Muscle layer of duodenum (tissue), 2 donors: ENCODE results near the gene ACSBG1.

ENCODE experiments used
- H3K27ac ChIP-seq: one replicate; pipeline ENCODE4 v1.7.0; 2013; ENCODE audit warnings: mild to moderate bottlenecking, low read length
- H3K27me3 ChIP-seq: one replicate; pipeline ENCODE4 v1.7.0; 2013; ENCODE audit warnings: low read depth, mild to moderate bottlenecking, control low read depth, low read length
- H3K36me3 ChIP-seq, 2 donors: one replicate each; pipeline ENCODE4 v1.7.0; 2013; ENCODE audit warnings: low read length in 2 of 2, control low read depth in 1 of 2, mild to moderate bottlenecking in 1 of 2; ENCODE audit not compliant: insufficient read depth in 2 of 2, control insufficient read depth in 1 of 2
- H3K4me1 ChIP-seq, 2 donors: one replicate each; pipeline ENCODE4 v1.7.0; 2013; ENCODE audit warnings: low read length in 2 of 2, mild to moderate bottlenecking in 2 of 2, control low read depth in 1 of 2, moderate library complexity in 1 of 2; ENCODE audit not compliant: insufficient read depth in 2 of 2, control insufficient read depth in 1 of 2
- H3K4me3 ChIP-seq, 2 donors: one replicate each; pipeline ENCODE4 v1.7.0; 2013; ENCODE audit warnings: low read length in 2 of 2, low read depth in 1 of 2, mild to moderate bottlenecking in 1 of 2
- H3K9me3 ChIP-seq, 2 donors: one replicate each; pipeline ENCODE4 v1.7.0; 2013; ENCODE audit warnings: low read length in 2 of 2, control low read depth in 1 of 2, mild to moderate bottlenecking in 1 of 2; ENCODE audit not compliant: control insufficient read depth in 1 of 2
- donor health status: healthy.

ACSBG1 gene

DNA sequence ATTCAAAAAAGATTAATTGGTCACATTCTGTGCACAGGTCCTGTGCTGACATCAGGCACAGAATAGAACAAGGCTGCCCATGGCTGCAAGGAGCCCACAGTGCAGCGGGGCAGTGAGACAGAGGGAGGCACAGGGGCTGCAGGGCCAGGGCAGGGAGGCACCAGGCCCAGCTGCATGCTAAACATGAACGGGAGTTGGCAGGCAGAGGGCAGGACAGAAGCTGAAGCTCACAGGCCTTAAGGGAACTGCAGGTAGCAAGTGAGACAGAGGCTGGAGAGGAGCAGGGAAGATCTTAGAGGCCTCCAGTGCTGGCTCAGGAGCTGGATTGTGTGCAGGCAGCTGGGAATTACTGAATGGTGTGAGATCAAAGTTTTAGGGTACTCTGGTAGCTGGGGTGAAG is 59.0 kb downstream of the ACSBG1 start:
- peaks cover 21 to 34% of the 10 kb centered on the region in 2 donors for H3K36me3 ChIP-seq
- no peaks in the 10 kb centered on the region for H3K9me3 ChIP-seq
- H3K27ac ChIP-seq = no peak overlapping the region
- H3K27me3 ChIP-seq = no peaks in the 10 kb centered on the region
- H3K4me1 ChIP-seq = no peaks in the 10 kb centered on the region
- no peak overlapping the region for H3K4me3 ChIP-seq

DNA sequence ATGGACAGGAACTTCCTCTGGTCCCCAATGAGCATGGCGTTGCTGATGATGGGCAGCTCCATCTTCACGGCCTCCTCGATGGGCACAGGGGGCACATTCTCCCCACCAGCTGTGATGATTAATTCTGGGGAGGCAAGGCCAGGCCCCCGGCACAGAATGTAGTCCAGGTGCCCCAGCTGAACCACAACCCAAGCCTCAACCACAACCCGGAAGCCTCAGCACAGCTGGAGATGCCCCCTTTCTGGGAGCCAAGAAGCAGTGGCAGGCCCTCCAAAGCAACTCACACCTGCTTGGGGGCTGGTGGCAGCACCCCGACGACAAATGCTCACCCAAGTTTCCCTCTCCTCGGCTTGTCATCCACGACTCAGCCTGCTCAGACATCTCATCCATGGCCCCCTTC is 60.0 kb downstream of the ACSBG1 start:
- Histone ChIP-seq H3K4me1 (no peaks in the 10 kb centered on the region), H3K9me3 (no peaks in the 10 kb centered on the region), H3K27me3 (no peaks in the 10 kb centered on the region), H3K4me3 (no peak overlapping the region), H3K36me3 (peaks cover 29 to 43% of the 10 kb centered on the region in 2 donors), H3K27ac (no peak overlapping the region)

GRCh38 chr15:78171864-78172472 is 62.4 kb downstream of the ACSBG1 start:
- no peak overlapping the region for H3K27ac ChIP-seq
- H3K4me3 ChIP-seq = no peak overlapping the region
- H3K36me3 ChIP-seq = peaks cover 49 to 66% of the 10 kb centered on the region in 2 donors
- H3K27me3 ChIP-seq = no peaks in the 10 kb centered on the region
- no peaks in the 10 kb centered on the region for H3K9me3 ChIP-seq
- no peaks in the 10 kb centered on the region for H3K4me1 ChIP-seq

GRCh38 chr15:78170848-78171773 is 63.3 kb downstream of the ACSBG1 start:
- Histone ChIP-seq H3K9me3 (no peaks in the 10 kb centered on the region), H3K27me3 (no peaks in the 10 kb centered on the region), H3K27ac (no peak overlapping the region), H3K4me1 (no peaks in the 10 kb centered on the region), H3K36me3 (peaks cover 52 to 72% of the 10 kb centered on the region in 2 donors), H3K4me3 (no peak overlapping the region)

DNA sequence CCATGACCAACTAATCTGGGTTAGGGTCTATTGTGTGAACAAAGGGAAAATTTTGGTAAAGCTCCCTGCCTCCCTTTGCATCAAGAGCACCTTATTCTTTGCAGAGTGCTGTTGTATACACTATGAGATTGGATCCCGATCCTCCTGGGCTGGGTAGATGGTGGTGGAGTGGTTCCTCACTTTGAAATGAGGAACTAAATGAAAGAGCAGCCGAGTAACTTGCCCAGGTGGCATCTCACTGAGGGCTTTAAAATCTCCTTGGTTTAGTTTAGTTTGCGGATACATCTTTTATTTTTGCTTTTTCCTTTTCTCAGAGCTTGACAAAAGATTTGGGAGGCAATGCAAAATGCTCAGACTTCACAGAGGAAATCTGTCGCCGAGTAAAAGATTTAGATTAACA is 65.8 kb downstream of the ACSBG1 start:
- H3K9me3 ChIP-seq = no peaks in the 10 kb centered on the region
- H3K27me3 ChIP-seq = no peaks in the 10 kb centered on the region
- H3K36me3 ChIP-seq = peaks cover 72 to 87% of the 10 kb centered on the region in 2 donors
- no peak overlapping the region for H3K27ac ChIP-seq
- H3K4me1 ChIP-seq = no peaks in the 10 kb centered on the region
- H3K4me3 ChIP-seq = no peak overlapping the region

DNA sequence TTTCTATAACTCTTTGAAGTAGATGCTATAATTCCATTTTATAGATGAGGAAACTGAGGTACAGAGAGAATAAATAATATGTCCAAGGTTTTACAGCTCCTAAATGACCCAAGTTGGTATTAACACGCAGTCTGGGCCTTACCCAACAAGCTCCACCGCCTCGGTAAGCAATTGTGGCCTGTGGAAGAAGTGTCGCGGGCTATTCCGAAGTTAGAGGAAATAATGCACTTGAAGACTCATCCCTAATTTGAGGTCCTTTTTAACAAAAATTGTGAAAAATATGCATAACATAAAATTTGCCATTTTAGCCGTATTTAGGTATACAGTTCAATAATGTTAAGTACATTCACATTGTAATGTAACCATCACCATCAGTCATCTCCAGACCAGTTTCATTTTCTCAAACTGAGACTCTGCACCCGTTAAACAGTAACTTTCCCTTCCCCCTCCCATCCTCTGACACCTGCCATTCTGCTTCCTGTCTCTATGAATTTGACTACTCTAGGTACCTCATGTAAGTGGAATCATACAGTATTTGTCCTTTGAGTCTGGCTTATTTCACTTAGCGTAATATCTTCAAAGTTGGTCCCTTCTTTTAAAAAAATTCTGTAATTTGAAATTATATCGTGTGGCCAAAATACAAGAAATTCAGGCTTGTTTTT is 67.0 kb downstream of the ACSBG1 start:
- Histone ChIP-seq H3K4me1 (no peaks in the 10 kb centered on the region), H3K27ac (no peak overlapping the region), H3K36me3 (peaks cover 73 to 88% of the 10 kb centered on the region in 2 donors), H3K9me3 (no peaks in the 10 kb centered on the region), H3K27me3 (no peaks in the 10 kb centered on the region), H3K4me3 (no peak overlapping the region)

DNA sequence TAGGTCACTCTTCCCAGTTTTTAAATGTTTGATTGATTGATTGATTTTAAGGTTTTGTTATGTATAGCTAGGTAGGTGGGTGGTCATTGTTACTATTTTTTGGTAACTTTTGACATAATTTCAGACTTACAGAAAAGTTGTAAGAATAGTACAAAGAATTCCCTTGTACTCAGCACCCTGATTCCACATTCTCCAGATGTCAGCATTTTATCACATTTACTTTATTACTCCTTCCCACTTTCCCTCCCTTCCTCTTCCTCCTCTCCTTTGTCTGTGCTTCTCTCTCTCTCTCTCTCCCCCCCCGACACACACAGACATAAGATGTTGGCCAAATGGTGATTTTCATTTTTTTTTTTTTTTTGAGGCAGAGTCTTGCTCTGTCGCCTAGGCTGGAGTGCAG is 70.4 kb downstream of the ACSBG1 start:
- Histone ChIP-seq H3K27ac (no peak overlapping the region), H3K36me3 (peaks cover 59 to 85% of the 10 kb centered on the region in 2 donors), H3K4me3 (no peak overlapping the region), H3K4me1 (no peaks in the 10 kb centered on the region), H3K9me3 (no peaks in the 10 kb centered on the region), H3K27me3 (no peaks in the 10 kb centered on the region)

DNA sequence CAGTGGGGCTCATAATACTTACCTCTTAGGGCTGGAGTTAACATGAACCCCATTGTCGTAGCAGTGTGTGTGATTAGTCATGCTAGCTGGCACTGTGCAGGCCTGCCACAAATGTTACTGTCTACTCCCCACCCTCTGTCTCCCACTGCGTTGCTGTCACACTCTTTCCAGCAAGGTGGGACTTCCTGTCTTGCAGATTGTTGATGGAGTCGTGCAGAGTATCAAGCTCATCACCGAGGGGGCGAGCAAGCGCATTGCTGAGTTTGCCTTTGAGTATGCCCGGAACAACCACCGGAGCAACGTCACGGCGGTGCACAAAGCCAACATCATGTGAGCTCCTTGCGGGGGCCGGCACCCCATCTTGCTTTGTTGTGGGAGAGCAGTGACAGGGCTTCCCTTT is 72.3 kb downstream of the ACSBG1 start:
- Histone ChIP-seq H3K4me1 (no peaks in the 10 kb centered on the region), H3K9me3 (no peaks in the 10 kb centered on the region), H3K4me3 (no peak overlapping the region), H3K27me3 (no peaks in the 10 kb centered on the region), H3K27ac (no peak overlapping the region), H3K36me3 (peaks cover 54 to 65% of the 10 kb centered on the region in 2 donors)

- H3K36me3 ChIP-seq = peaks cover 45 to 48% of the 10 kb centered on the region in 2 donors
- no peaks in the 10 kb centered on the region for H3K27me3 ChIP-seq
- peaks cover 6 to 7% of the 10 kb centered on the region in 2 donors for H3K4me1 ChIP-seq
- H3K4me3 ChIP-seq = no peak overlapping the region
- H3K9me3 ChIP-seq = no peaks in the 10 kb centered on the region
- H3K27ac ChIP-seq = no peak overlapping the region
Observed at GRCh38 chr15:78159395-78159794, 75.0 kb downstream of the ACSBG1 start.

- H3K4me3 ChIP-seq = no peak overlapping the region
- no peak overlapping the region for H3K27ac ChIP-seq
- H3K27me3 ChIP-seq = no peaks in the 10 kb centered on the region
- H3K9me3 ChIP-seq = no peaks in the 10 kb centered on the region
- peaks cover 31 to 33% of the 10 kb centered on the region in 2 donors for H3K36me3 ChIP-seq
- H3K4me1 ChIP-seq = peaks cover 6 to 7% of the 10 kb centered on the region in 2 donors
Observed at GRCh38 chr15:78157203-78157602, 77.2 kb downstream of the ACSBG1 start.

- peaks cover 26 to 27% of the 10 kb centered on the region in 2 donors for H3K36me3 ChIP-seq
- H3K4me1 ChIP-seq = peaks cover 6 to 7% of the 10 kb centered on the region in 2 donors
- no peak overlapping the region for H3K4me3 ChIP-seq
- H3K27ac ChIP-seq = no peak overlapping the region
- H3K9me3 ChIP-seq = no peaks in the 10 kb centered on the region
- no peaks in the 10 kb centered on the region for H3K27me3 ChIP-seq
Observed at GRCh38 chr15:78156653-78157052, 77.7 kb downstream of the ACSBG1 start.
